Daoy (cell line): ENCODE data around the gene WTIP. TPM values are rescaled to one million over a fixed set of nuclear protein-coding genes. Genes with fewer than 3 reads are reported as not detected.

Experiments used
- total RNA-seq: library from RNA; depleted of rRNA; stranded (reverse); fragments of >200 nt; shearing (Covaris generic); gene quantifications from 2 replicates; pipeline ENCODE4 v1.2.3, GENCODE V29; 2014; rRNA removed

Gene WTIP
- total RNA-seq, 1 experiment from 2014 or later = 8.3 TPM

Other genes with a start within 250 kb of the WTIP start
- 8.6 and 12.2 TPM in 2 replicates for gene GARRE1, start 227.2 kb upstream of the WTIP start, total RNA-seq
- gene GPI, start 116.6 kb upstream of the WTIP start, total RNA-seq = 124 and 134 TPM in 2 replicates
- gene PDCD2L, start 77.4 kb upstream of the WTIP start, total RNA-seq = 73.5 and 80.1 TPM in 2 replicates
- 289 and 291 TPM in 2 replicates for gene UBA2, start 53.4 kb upstream of the WTIP start, total RNA-seq
- gene SCGB2B2, start 195.4 kb downstream of the WTIP start, total RNA-seq = not detected in 2 replicates
- gene ZNF302, start 195.9 kb downstream of the WTIP start, total RNA-seq = 12.2 and 22.9 TPM in 2 replicates